ENCODE data around the gene SRP9.

GRCh38 chr1:225774281-225775147, 3.1 kb upstream of the SRP9 start:
- TF ChIP-seq, protein P1, sequence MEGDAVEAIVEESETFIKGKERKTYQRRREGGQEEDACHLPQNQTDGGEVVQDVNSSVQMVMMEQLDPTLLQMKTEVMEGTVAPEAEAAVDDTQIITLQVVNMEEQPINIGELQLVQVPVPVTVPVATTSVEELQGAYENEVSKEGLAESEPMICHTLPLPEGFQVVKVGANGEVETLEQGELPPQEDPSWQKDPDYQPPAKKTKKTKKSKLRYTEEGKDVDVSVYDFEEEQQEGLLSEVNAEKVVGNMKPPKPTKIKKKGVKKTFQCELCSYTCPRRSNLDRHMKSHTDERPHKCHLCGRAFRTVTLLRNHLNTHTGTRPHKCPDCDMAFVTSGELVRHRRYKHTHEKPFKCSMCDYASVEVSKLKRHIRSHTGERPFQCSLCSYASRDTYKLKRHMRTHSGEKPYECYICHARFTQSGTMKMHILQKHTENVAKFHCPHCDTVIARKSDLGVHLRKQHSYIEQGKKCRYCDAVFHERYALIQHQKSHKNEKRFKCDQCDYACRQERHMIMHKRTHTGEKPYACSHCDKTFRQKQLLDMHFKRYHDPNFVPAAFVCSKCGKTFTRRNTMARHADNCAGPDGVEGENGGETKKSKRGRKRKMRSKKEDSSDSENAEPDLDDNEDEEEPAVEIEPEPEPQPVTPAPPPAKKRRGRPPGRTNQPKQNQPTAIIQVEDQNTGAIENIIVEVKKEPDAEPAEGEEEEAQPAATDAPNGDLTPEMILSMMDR (IDR thresholded peaks at IDR 0.05): no peak
- no peak for TF ChIP-seq POLR2A (IDR thresholded peaks at IDR 0.05)
